ENCODE measurements around the gene GAR1.

- TF ChIP-seq EZH2 (IDR thresholded peaks at IDR 0.05; ENCODE audit: insufficient read depth, poor library complexity, severe bottlenecking) (no peak), EZH2phosphoT487 (IDR thresholded peaks at IDR 0.05; ENCODE audit: insufficient read depth, low read depth) (no peak)
Observed at GRCh38 chr4:109815151-109816081, at the start of gene GAR1.

Data from GM23248 (cell line).